ENCODE results near the gene FXR1.
"Not testable (repeated sequence)": the region's sequence is repeated elsewhere in the genome, so short reads cannot be mapped to it uniquely, and the experiment has no call there.

FXR1 gene

GRCh38 chr3:180940826-180941225 lies 28.4 kb downstream of the FXR1 start:
- DNase-seq: no peak

- no peak for DNase-seq
Measured at GRCh38 chr3:180947761-180948390, 35.4 kb downstream of the FXR1 start.

GRCh38 chr3:180959691-180960090 lies 47.2 kb downstream of the FXR1 start:
- no peak for DNase-seq

- DNase-seq: no peak
Measured at GRCh38 chr3:180961087-180961486, 48.6 kb downstream of the FXR1 start.

GRCh38 chr3:180961552-180961951 lies 49.1 kb downstream of the FXR1 start:
- no peak for DNase-seq

GRCh38 chr3:180962530-180962929 lies 50.1 kb downstream of the FXR1 start:
- DNase-seq: no peak

- DNase-seq: no peak
Measured at GRCh38 chr3:180970931-180971330, 58.5 kb downstream of the FXR1 start.

- DNase-seq: no peak
Measured at GRCh38 chr3:180973543-180973942, 61.1 kb downstream of the FXR1 start.

GRCh38 chr3:180974286-180974685 lies 61.8 kb downstream of the FXR1 start:
- no peak for DNase-seq

- DNase-seq: no peak
Measured at GRCh38 chr3:180977498-180977897, 65.0 kb downstream of the FXR1 start.

GRCh38 chr3:180979961-180980360 lies 67.5 kb downstream of the FXR1 start:
- no peak for DNase-seq

- no peak for DNase-seq
Measured at GRCh38 chr3:180980611-180981010, 68.1 kb downstream of the FXR1 start.

- DNase-seq: no peak
Measured at GRCh38 chr3:180981912-180982311, 69.4 kb downstream of the FXR1 start.

GRCh38 chr3:180983136-180983535 lies 70.7 kb downstream of the FXR1 start:
- DNase-seq: no peak

GRCh38 chr3:180986366-180986765 lies 73.9 kb downstream of the FXR1 start:
- DNase-seq: not testable (repeated sequence)

GRCh38 chr3:180987344-180987743 lies 74.9 kb downstream of the FXR1 start:
- no peak for DNase-seq

- DNase-seq: peak; percentile 100
Measured at GRCh38 chr3:180989291-180990163, 77.1 kb downstream of the FXR1 start, which contains the start of gene DNAJC19. Gene DNAJC19, minus strand, starts transcription at chr3:180989736. Its CDS starts 134 bp downstream, at chr3:180989602.

GRCh38 chr3:180990505-180990904 lies 78.0 kb downstream of the FXR1 start:
- no peak for DNase-seq

- DNase-seq: no peak
Measured at GRCh38 chr3:180996415-180996932, 84.0 kb downstream of the FXR1 start.

- DNase-seq: not testable (repeated sequence)
Measured at GRCh38 chr3:181002331-181002730, 89.9 kb downstream of the FXR1 start.

- DNase-seq: not testable (repeated sequence)
Measured at GRCh38 chr3:181003469-181003868, 91.0 kb downstream of the FXR1 start.

- DNase-seq: no peak
Measured at GRCh38 chr3:181006541-181006940, 94.1 kb downstream of the FXR1 start.

- DNase-seq: no peak
Measured at GRCh38 chr3:181007262-181007661, 94.8 kb downstream of the FXR1 start.

GRCh38 chr3:181008796-181009195 lies 96.3 kb downstream of the FXR1 start:
- no peak for DNase-seq

Data from NCI-H146 (cell line).